ENCODE measurements around the gene LY86. TPM values are rescaled to one million over a fixed set of nuclear protein-coding genes. Genes with fewer than 3 reads are reported as not detected.

Gene LY86
- total RNA-seq, 1 experiment from 2014 or later = not detected

GRCh38 chr6:6703699-6704098 is 115.2 kb downstream of the LY86 start:
- Histone ChIP-seq H2BK5ac (ENCODE audit: insufficient read length, low read length) (no peak overlapping the region), H4K5ac (ENCODE audit: insufficient read length, low read depth, low read length) (no peak overlapping the region), H3K79me1 (ENCODE audit: insufficient read depth, low read depth, low read length, poor library complexity, severe bottlenecking) (no peaks in the 10 kb centered on the region), H2BK12ac (ENCODE audit: insufficient read length, low read depth, low read length) (no peak overlapping the region), H2AK5ac (ENCODE audit: insufficient read length, low read length) (no peak overlapping the region), H3K23ac (ENCODE audit: insufficient read length, low read depth, low read length) (no peak overlapping the region), H4K20me1 (ENCODE audit: control insufficient read depth, insufficient read depth, insufficient read length) (no peaks in the 10 kb centered on the region), H2BK20ac (ENCODE audit: low read depth, low read length, poor library complexity, severe bottlenecking) (no peak overlapping the region), H4K8ac (replicated peaks; ENCODE audit: insufficient read length, low read depth, low read length) (no peak overlapping the region), H3K56ac (ENCODE audit: insufficient read length, low read depth, low read length) (no peak overlapping the region), H3K27me3 (ENCODE audit: insufficient read depth, low read length) (0 out of 2 replicates have a peak, but pooled peaks cover 2% of the 10 kb centered on the region), H3K4ac (ENCODE audit: low read depth, low read length) (no peak overlapping the region), H3K4me1 (ENCODE audit: insufficient read depth, low read length) (no peaks in the 10 kb centered on the region), H2BK15ac (ENCODE audit: low read depth, low read length) (no peak overlapping the region), H4K91ac (ENCODE audit: insufficient read length, low read depth, low read length) (no peak overlapping the region), H3K27ac (ENCODE audit: insufficient read length, low read depth, low read length) (no peak overlapping the region), H3K79me2 (ENCODE audit: insufficient read depth, low read length) (no peaks in the 10 kb centered on the region), H3K14ac (ENCODE audit: insufficient read depth, low read length) (no peak overlapping the region), H3K18ac (ENCODE audit: insufficient read length, low read depth, low read length) (no peak overlapping the region), H2AFZ (ENCODE audit: low read length) (no peak overlapping the region), H3K9ac (ENCODE audit: extremely low read depth, insufficient read length, low read length) (no peak overlapping the region), H3T11ph (ENCODE audit: low read length) (no peak overlapping the region), H3K4me2 (ENCODE audit: insufficient read depth, insufficient read length, low read length) (no peak overlapping the region), H3K9me3 (ENCODE audit: control insufficient read depth, low read depth, low read length) (no peaks in the 10 kb centered on the region), H2BK120ac (ENCODE audit: low read depth, low read length, poor library complexity, severe bottlenecking) (no peak overlapping the region), H3K23me2 (ENCODE audit: insufficient read length, low read depth, low read length, poor library complexity, severe bottlenecking) (no peaks in the 10 kb centered on the region)
- TF ChIP-seq, protein P1, sequence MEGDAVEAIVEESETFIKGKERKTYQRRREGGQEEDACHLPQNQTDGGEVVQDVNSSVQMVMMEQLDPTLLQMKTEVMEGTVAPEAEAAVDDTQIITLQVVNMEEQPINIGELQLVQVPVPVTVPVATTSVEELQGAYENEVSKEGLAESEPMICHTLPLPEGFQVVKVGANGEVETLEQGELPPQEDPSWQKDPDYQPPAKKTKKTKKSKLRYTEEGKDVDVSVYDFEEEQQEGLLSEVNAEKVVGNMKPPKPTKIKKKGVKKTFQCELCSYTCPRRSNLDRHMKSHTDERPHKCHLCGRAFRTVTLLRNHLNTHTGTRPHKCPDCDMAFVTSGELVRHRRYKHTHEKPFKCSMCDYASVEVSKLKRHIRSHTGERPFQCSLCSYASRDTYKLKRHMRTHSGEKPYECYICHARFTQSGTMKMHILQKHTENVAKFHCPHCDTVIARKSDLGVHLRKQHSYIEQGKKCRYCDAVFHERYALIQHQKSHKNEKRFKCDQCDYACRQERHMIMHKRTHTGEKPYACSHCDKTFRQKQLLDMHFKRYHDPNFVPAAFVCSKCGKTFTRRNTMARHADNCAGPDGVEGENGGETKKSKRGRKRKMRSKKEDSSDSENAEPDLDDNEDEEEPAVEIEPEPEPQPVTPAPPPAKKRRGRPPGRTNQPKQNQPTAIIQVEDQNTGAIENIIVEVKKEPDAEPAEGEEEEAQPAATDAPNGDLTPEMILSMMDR (conservative IDR thresholded peaks at IDR 0.05) = no peak
- H3K27ac Mint-ChIP-seq = 0 out of 7 replicates have a peak overlapping the region, but pooled peaks of 1 of the 3 experiments have one; percentile 83
- H3K4me1 Mint-ChIP-seq = peaks cover 12 to 17% of the 10 kb centered on the region in 2 experiments
- DNase-seq = no peak
- no peaks in the 10 kb centered on the region for H3K27me3 Mint-ChIP-seq (ENCODE audit: low read depth)
- no peaks in the 10 kb centered on the region for H3K36me3 Mint-ChIP-seq (ENCODE audit: insufficient read depth in 1 of 3, low read depth in 3 of 3)
- no peaks in the 10 kb centered on the region; a peak in 1 of 5 replicates for H3K9me3 Mint-ChIP-seq
- WGBS (ENCODE audit: extremely low coverage, insufficient read length, low lambda C conversion rate) = no CpG with 5 or more reads among the region's 4 CpGs
- H3K4me3 Mint-ChIP-seq = no peak overlapping the region

Data from H9 (cell line).